H54 (cell line): ENCODE results near the gene PAX8.

Experiments
- DNase-seq: peaks from one replicate; pipeline ENCODE4 v3.0.0; 2011; ENCODE audit warnings: low spot score, mixed read lengths; ENCODE audit not compliant: insufficient read length
- FAIRE-seq: peaks from 3 replicates; lab custom pipeline; 2011; peaks lifted over from hg19 to GRCh38; lab: Jason Lieb, UNC
- POLR2A ChIP-seq: IDR thresholded peaks from 2 replicates; pipeline ENCODE4 v1.6.1; 2011; ENCODE audit warnings: low read depth, mild to moderate bottlenecking, low read length

The PAX8 gene

DNA sequence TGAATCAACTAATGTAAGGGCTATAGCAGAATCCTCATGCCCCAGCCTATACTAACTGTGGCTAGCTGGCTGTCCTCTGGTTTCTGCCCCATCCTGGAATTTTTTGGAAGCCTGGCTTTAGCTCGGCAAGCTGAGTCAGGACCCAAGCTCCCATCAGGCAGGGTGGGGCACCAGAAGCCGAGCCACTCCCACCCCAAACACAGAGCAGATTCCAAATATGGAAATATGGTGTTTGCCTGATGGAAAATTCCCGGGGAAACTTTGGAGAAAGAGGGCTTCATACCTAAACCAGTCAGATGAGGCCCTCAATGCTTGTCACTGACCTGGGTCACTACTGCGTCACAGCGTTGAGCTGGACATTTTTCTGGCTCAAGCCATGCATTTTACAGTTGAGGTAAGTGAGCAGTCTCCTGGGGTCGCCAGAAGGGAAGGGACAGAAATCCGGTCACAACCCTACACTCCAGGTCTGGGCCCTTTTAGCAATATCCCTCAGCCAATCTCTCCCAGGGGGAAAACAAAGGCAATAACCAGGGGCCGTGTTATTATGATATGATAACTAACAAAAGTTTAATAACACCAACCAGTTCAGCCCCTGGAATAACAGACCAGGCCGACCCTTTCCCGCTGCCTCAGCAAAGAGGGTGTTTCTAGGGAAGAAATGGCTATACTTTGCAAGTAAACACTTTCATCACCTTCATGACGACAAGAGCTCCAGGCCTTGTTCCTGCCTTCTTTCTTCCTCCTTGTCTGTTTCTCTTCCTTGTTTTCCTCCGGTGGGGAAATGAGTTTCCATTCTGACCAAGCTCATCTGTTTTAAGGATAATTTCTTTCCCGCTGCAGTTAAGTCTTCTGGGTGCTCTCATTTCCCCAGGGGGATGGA is 67.3 kb downstream of the PAX8 start:
- DNase-seq = peak; percentile 74
- no peak for FAIRE-seq
- TF ChIP-seq POLR2A = no peak

- FAIRE-seq (no peak), DNase-seq (no peak)
- no peak for TF ChIP-seq POLR2A
Observed at GRCh38 chr2:113209646-113210171, 69.0 kb downstream of the PAX8 start.

GRCh38 chr2:113209011-113209645 is 69.6 kb downstream of the PAX8 start:
- no peak for TF ChIP-seq POLR2A
- DNase-seq = no peak
- no peak for FAIRE-seq

GRCh38 chr2:113208396-113208795 is 70.3 kb downstream of the PAX8 start:
- no peak for TF ChIP-seq POLR2A
- FAIRE-seq (no peak), DNase-seq (no peak)

DNA sequence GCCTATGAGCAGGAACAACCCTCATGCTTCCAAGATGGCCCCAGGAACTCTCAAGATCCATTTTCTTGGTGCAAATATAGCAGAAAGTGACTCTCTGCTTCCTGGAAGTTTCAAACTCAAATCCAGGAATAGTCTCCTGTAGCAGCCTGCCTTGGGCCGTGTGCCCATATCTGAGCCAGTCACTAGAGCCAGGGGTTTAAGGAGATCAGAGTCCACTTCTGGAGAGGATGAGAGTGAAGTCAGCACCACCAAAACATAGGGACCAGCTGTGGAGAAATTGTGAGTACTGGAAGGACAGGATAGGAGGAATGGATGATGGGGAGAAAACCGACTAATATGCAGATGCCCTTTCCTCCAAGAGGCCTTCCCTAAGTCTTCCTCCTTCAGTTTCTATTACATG is 71.7 kb downstream of the PAX8 start:
- DNase-seq (no peak), FAIRE-seq (no peak)
- no peak for TF ChIP-seq POLR2A

GRCh38 chr2:113206251-113206650 is 72.5 kb downstream of the PAX8 start:
- FAIRE-seq = no peak
- TF ChIP-seq POLR2A = no peak
- no peak for DNase-seq

- TF ChIP-seq POLR2A = no peak
- FAIRE-seq (no peak), DNase-seq (peak; percentile 86)
Observed at GRCh38 chr2:113203901-113204519, 74.7 kb downstream of the PAX8 start.

DNA sequence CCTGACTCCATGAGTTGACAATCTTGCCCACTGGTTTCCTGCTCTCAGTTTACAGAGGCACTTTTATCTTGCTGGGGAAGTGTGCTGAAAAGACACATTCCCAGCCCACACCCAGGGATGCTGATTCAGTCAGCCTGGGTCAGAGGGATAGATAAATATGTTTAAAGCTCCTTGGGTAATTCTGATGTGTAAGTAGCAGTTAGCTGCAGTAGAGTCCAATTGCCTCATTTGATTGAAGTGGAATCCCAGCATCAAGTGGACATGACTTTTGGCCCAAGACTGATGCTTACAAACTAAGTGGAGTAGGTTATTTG is 75.5 kb downstream of the PAX8 start:
- no peak for FAIRE-seq

DNA sequence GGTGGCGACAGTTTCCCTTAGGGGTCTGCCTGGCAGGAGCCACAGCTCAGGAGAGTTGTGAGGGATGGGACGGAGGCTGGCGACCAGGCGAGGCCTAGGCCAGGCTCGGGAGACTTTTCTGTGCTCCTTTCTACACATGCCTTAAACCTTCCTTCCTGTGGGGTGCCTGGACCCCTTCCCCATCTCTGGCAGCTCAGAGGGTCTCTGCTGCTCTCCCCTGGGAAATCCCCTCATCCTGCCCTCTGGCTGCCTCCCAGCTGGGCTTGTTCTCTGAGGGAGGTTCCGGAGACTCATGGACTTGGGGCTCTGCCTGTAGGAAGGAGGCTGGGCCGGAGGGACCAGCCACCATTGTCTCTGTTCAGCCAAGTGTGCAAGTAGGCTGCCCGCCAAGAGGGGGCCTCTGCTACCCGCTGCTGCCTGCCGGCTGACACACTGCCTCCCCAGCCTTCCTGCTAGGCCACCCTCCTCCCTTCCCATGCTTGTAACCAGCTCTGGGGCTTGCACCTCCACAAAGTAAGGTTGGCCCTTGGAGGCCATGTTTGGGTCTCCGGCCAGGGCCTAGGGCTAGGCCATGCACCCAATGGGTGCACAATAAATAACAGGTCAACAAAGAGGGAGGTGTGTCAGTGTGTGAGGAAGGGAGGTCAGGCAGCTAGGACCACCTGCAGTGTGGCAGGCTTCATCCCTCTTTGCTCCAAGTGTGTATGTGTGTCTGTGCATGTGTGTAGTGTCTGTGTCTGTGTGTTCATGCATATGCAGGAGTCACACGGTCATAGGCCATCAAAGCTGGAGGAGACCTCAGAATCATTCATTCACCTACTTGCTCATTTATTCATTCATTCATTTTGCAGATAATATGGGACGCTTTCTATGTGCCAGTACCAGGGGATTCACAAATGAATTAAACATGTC is 76.2 kb downstream of the PAX8 start:
- FAIRE-seq (no peak), DNase-seq (no peak)
- TF ChIP-seq POLR2A = no peak

More for the DNA sequence above, 75.5 kb downstream of the PAX8 start:
- DNase-seq = no peak
- no peak for TF ChIP-seq POLR2A

DNA sequence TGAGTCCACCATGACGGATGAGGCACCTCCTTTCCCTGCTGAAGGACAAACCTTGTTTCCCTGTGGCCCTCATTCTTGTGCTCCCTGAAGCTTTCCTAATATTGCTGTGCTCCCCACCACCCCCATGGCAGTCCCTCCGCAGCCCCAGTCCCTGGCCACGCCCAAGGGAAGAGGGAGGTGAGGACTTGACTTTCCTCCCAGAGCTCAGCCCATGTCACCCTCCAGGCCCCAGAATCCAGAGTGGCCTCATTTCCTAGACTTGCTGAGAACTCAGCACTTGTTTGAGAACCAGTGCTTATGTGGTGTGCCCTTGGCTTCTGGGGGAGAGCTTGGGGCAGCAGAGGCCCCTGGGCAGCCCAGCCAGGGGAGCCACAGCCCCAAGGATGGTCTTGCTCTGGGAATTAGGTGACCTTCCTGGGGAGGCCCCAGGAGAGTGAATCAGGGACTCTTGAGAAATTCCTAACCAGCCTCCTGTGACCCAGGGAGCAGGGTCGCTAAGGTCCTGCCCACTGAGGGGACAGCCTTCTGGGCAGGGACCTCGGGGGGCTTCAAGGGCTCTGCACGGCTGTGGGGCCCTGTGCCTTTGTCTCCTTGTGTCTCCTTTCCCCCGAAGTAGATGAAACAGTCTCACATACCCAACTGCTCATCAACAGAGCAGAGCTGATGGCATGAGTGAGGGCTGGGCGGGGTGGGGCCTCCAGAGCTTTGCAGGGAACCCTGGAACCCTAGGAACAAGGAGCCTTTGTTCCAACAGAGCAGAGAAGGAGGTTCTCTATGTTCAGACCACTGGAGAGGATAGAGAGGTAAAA is 77.0 kb downstream of the PAX8 start:
- FAIRE-seq = no peak
- DNase-seq = no peak

DNA sequence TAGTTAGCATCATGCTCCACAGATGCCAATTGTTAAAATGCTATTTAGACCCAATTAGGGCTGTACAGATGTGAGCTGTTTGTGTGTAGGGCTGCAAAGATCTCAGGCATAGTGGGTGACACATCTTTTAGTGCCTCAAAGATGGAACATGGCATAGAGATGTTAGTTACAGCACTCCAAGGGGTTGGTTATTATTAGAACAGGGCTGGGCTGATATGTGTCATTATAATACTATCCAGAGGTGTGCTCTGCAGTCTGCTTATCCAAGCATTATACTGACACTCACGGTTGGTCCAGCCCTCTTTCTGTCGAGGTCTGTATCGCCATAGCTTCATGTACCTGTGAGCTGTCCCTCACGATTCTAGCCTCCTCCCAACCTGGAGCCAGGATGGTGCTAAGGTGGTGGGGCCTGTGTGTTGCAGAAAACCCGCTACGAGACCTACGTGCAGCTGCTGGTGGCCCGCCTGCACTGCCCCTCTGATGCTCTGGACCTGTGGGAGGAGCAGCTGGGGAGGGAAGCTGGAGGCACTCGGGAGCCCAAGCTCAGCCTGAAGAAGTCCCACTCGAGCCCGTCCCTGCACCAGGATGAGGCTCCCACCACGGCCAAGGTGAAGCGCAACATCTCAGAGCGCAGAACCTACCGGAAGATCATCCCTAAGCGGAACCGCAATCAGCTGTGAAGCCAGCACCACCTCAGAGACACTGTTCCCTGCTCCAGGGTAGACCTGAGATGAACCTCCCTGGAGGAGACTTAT is 77.8 kb downstream of the PAX8 start:
- DNase-seq (no peak), FAIRE-seq (no peak)
- TF ChIP-seq POLR2A = no peak

More for the DNA sequence above, 77.0 kb downstream of the PAX8 start:
- no peak for TF ChIP-seq POLR2A

DNA sequence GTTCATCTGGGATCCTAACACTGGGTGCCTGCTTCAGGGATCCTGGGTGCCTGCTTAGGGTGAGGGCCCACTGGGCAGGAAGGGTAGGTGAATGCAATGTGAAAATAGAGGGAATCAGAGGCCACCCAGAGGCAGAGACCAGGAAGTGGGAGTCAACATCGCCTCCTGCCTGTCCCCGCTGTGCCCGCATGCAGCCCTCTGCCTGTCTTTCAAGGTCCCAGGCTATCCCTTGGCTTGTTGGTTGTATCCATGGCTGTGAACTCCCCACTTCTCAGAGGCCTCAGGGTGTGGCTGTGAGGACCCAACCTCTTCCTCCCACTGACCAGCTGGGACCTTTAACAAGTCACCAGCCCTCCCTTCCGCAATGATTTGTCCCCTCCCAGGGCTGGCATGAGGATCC is 78.5 kb downstream of the PAX8 start:
- FAIRE-seq (no peak), DNase-seq (no peak)
- TF ChIP-seq POLR2A = no peak
